Activated effector memory CD4-positive, alpha-beta T cell treated with anti-CD3 and anti-CD28 coated beads, Interleukin-2, amount 50 U/mL, for 16 hours (primary cell): ENCODE results near the gene PLA2G2F.

Experiments used
- DNase-seq: peaks from one replicate; pipeline ENCODE4 v3.0.0-alpha.2; 2020

Gene PLA2G2F

DNA sequence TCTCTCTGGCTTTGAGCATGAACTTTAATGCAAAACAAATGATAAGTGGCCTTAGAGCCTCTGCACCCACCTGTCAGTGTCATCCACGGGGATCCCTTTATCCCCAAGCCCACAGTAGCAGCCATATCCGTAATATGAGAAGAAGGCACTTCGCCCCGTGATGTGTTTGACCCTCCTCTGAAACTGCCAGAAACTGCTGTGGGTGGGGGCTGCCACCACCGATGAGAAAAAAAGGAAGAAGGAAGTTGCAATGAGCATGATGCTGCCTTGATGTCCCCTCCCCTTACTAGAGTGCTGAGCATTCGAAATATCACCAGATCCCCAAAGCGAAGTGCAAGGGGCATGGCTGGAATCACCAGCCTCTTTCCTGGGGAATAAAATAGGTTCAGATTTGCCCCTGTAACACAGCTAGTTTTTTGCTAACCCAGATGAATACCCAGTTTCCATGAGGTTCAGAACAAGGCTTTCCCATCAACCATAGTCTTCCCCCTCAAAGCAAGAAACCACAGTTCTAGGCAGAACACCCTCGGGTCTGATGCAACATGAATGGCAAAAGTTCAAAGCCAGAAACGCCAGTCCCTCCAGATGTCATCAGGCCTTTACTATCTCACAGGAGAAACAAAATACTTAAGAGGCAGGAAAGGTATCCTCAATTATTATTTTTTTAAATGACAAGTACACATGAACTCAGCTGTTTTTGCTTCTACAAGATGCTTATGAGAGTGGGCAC, 36.0 kb downstream of the PLA2G2F start:
- DNase-seq, result no peak

DNA sequence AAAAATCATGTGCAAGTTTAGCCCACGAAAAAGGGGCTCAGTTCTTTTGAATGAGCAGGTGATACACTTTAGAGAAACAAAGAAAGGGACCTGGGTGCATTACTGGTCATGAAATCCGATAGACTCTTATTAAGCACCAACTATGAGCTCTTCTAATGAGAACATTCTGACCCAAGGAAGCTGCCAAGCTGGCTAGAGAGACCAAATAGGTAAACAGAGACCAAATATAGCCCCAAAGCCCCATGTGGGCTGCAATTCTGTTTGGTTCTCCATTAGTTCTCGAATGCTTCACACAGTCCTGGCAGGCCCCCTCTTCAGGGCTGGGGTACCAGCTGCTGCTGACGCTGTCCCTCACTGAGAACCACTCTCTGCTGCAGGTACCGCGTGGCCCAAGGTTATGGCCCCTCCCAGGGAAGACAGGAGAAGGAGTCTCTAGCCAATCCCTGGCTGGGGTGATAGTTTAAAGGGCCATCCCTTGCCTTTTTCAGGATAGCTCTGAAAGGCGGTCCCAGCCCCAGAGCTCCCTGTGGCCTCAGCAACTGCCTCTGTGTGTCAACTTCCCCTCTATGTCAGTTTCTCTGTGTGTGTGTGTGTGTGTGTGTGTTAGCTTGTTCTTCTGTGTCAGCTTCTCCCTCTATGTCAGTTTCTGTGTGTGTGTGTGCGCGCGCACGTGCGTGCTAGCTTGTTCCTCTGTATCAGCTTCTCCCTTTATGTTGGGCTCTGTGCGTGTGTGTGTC, 39.7 kb downstream of the PLA2G2F start:
- DNase-seq, result no peak

DNA sequence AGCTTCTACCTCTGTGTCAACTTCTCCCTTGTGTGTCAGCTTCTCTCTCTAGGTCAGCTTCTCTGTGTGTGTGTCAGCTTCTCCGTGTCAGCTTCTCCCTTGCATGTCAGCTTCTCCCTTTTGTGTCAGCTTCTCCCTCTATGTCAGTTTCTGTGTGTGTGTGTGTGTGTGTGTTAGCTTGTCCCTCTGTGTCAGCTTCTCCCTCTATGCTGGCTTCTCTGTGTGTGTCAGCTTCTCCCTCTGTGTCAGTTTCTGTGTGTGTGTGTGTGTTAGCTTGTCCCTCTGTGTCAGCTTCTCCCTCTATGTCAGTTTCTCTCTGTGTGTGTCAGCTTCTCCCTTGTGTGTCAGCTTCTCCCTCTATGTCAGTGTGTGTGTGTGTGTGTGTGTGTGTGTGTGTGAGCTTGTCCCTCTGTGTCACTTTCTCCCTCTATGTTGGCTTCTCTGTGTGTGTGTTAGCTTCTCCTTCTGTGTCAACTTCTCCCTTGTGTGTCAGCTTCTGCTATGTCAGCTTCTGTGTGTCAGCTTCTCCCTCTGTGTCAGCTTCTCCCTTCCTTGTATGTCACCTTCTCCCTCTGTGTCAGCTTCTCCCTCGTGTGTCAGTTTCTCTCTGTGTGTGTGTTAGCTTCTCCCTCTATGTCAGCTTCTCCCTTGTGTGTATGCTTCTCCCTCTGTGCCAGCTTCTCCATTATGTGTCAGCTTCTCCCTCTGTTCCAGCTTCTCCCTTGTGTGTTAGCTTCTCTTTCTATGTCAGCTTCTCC, 40.4 kb downstream of the PLA2G2F start:
- DNase-seq, result no peak

DNA sequence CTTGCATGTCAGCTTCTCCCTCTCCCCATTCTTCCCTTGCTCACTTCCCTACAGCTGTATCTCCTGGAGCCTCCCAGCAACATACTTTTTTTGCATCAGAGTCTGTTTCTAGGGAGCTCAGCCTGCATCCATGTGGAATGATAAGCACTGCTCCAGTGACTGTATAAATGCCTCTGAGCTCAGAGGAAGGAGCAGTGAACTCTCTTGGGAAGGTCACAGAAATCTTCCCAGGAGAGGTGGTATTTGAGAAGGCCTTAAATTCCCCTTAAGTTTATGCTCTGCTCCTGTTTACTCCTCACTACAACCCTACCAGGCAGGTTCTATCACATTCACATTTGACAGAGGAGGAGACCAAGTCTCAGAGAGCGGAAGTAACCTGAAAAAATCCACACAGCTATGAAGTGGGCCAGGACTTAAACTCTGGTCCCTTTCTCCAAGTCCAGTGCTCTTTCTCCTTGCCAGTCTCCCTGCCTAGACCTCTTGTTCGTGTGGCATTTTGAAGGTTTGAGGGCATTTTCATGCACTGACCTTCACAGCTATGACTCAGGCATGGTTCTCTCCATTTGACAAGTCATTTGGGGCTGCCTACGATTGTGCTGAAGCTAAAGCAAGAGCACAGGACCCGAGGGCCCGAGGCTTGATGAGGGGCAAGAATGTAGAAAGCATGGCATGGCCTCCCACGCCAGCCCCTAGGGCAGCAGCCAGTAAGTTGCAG, 41.2 kb downstream of the PLA2G2F start:
- no peak for DNase-seq

DNA sequence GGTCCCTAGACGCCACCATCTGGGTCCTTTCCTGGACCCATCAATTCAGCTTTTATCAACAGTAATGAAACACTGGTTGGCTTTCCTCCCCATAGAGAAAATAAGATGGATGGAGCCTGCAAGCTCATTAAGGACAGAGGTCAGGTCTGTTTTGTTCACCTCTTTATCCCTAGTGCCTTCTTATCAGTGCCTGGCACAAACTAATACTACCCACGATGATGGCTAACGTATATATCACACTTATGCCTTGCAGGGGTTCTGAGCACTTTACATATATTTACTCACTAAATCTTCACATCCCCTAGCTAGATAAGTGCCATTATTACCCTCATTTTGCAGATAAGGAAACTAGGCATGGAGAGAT, 41.7 kb downstream of the PLA2G2F start:
- DNase-seq, result no peak

DNA sequence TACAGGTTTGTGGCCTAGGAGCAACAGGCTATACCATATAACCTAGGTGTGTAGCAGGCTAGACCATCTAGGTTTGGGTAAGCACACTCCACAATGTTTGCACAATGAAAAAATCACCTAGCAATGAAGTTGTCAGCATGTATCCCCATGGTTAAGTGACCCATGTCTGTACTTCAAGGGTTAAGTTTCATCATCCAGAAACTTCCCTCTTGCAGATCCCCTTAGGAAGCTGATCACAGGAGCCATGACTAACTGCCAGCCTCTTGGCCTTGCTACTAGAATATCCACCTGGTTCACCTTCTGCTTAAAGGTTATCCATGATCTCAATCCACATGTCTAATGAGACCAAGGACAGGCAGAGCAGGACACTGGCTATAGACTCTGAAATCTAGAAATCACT, 43.3 kb downstream of the PLA2G2F start:
- no peak for DNase-seq

DNA sequence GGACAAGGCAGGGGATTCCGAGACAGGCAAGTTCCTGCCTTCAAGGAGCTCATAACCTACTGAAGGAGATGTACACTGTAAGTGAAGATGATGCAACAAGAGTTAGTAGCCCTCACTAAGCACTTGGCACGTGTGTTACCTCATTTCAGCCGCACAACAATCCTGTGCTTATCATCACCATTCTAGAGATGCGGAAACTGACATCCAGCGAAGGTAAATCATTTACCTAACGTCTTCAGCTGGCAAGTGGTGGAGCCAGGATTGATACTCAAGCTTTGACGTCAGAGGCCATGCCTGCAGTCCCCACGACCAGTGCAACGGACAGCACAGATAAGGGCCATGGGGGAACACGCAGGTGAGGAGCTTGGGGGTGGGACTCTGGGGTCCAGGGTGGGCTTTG, 43.9 kb downstream of the PLA2G2F start:
- DNase-seq, result no peak

DNA sequence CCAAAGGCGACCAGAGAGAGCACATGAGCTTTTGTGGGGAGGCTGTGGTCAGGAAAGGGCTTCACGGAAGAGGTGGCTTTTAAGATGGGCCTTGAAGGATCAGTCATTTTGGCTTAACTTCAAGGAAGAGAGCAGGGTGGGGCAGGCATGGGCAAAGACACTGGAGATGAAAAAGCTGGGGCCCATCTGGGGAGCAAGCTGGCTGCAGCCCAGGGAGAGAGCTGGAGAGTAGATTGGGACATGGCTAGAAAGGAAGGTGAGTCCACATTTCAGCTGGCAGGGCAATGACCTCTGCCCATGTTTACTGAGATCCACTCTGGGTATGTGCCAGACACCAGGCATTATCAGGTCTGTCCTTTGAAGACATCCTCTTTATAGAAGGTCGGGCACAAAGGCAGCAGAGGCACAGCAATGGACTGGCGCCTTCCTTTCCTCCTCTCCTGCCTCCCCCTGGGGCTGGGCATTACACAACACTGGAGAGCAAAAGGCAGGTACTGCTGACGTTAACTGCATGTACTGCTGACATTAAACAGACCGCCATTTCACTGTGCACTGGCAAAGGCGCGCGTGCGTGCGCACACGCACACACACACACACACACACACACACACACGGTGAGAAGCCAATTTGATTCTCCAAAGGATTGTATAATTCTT, 44.6 kb downstream of the PLA2G2F start:
- no peak for DNase-seq

DNA sequence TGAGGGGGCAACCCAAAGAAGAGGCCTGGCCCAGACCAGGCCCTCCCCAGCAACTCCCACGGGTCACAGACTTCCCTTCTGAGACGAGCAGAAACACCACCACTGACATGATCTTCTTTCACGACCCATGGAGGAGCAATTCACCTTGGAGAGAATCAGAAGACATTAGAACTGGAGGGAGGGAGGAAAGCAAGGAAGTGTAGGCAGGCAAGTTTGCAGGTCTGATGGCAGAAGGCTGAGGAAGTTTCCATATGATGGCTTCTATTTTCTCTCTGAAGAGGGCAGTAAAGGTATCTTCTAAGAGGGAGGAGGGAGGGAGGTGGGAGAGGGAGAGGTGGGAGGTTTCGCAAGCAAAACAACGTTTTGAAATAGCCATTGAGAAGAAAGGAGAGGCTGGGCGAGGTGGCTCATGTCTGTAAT, 45.4 kb downstream of the PLA2G2F start:
- DNase-seq, result no peak

DNA sequence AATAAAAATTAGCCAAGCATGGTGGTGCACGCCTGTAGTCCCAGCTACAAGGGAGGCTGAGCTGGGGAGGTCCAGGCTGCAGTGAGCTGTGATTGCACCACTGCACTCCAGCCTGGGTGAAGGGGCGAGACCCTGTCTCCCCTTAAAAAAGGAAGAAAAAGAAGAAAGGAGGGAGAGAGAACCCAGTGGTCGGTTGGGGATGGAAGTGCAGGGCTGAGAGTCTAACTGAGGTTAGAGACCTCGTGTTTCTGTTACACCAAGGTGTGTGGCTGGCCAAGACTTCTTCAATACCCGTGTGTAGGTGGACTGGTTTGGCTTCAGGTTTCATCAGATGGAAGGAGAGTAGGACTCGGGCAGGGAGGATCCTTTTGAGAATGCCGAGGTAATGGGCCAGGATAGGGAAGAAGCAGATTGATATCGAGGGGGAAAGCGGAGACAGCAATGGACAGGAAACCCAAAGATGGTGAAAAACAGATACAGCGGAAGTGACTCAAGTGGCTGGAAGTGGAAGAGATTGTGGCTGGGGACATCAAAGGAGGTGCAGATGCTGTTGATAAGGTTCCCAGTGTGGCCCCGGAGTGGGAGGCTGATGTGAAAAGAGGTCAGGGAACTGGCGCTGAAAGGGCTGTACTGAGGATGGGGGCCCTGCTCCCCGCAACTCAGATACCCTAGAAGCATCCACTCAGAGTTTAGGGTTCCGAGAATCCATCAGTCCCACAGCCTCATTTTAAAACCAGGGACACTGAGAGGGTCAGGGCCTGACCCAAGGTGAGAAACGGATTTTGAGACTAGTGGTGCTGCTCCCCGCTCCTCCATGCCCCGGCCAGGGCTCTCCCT, 46.1 kb downstream of the PLA2G2F start:
- peak; percentile 85 for DNase-seq

DNA sequence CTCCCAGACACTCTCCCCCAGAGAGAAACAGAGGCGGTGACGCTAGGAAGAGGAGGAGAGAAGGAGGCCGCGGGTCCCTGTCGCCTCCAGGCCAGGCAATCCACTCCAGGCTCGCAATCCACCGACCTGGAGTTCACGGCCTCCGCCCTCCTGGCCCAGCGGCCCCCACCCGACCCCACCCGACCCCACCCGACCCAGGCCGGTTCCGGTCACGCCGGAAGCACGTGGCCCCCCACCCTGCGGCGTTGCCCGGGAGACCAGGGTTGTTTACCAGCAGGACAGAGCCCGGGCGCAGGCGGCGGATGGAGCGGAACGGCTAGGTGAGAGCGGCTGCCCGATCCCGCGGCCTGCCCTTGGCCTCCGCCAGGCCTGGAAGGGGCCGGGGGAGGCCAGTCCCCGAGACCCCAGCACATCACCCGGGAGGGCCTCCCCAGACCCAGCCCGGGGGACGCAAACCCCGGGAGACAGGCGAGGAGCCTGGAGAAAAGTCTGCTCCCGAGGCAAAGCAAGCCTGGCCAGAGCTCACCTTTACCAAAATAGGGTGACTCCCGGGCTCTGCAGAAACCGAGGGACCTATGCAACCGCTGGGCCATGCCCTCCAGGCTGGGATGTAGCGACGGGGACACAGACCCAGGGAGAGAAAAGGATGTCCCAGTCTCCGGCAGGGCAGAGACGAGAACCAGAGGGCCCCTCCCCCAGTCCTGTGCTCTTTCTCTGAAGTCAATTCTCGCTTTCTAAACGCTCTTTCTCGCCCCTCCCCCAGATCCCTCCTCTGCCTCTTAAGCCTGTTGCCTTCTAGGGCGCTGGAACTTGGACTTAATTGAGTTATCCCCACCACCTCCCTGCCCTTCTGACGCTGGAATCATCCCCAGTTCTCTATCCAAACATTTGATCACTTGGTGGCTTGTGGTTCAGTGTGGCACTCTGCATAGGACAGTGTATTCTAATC, 47.0 kb downstream of the PLA2G2F start, which contains the start of the genes PLA2G2C and UBXN10:
Gene PLA2G2C (minus strand): TSS at position 685 of the 949 bp plus-strand sequence. CDS start 9,155 bp downstream, outside the sequence.
Gene UBXN10 (plus strand): TSS at position 263 of the 949 bp plus-strand sequence. CDS start 4,466 bp downstream, outside the sequence.
- DNase-seq, result peak; percentile 81

DNA sequence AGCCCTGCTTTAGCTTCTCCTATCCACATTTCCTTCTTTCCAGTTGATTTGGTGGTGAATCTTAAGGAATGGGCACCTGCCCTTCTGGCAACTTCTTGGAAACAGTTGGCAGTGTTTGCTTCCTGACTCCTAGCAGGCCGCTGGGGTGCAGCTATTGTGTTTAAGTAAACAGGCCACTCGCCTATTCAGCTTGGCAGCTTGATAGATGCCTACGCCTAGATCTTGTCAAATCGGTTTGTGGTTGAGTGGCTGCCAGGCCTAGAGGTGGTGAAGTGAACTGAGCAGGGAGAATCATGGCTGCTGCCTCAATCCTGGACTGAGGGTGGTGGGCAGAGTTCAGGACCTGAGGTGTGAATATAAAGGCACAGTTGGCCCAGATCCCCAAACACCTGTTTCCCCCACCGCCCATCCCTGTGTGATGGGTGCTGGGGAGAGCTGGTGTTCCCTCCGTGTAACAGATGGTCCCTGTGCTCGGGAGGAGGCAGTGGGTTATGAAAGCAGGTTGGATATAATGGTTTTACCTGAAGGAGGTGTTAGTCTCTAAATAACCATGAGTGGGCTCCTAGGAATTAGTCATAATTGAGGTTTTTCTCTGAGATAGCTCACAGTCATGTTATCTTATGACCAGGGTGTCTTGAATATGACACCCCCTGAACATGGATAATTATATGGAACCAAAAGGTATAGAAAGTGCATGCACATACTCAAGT, 48.1 kb downstream of the PLA2G2F start:
- DNase-seq, result peak; percentile 70

DNA sequence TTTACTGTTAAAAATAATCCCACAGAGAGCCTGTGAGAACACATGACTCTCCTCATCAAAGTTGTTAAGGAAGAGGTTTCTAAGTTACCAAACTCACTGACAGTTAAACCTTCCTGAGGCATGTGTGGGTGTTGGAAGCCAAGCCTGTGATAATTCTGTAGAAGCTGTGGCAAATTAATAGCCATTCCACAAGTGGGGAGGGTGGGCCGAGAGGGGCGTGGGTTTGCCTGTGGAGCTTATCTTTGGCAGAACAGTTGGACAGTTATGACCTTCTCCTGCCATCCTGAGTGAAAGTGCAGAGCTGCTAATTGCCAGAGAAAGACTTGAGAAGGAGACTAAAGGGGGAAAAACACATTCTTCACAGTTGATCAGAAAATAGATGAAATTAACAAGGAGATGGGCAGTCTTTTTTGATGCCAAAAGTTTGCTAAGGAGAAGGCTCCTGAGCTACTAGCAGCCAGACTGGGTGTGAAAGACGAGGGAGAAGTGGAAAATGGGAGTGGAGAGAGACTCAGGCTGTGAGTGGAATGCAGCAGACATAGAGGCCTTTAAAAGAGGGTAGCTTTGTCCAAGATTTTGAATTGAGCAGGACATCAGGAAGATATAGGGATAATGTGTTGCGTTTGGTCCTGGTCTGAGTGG, 48.8 kb downstream of the PLA2G2F start:
- no peak for DNase-seq

DNA sequence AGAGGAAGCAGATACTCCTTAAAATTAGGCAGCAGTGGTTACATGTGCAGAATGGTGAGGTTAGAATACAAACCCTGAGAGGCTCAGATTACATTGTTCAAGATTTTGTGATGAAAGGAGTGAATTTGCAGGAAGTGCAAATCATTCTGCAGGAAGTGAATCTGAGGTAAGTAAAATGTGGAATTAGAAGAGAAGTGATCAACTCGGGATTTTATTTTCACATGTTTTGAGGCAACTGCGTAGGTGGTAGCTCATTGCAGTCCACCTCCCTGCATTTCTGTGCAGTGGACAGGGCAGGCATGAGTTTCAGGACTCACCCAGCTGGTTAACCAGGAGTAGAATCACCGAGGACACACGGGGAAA, 49.3 kb downstream of the PLA2G2F start:
- no peak for DNase-seq

DNA sequence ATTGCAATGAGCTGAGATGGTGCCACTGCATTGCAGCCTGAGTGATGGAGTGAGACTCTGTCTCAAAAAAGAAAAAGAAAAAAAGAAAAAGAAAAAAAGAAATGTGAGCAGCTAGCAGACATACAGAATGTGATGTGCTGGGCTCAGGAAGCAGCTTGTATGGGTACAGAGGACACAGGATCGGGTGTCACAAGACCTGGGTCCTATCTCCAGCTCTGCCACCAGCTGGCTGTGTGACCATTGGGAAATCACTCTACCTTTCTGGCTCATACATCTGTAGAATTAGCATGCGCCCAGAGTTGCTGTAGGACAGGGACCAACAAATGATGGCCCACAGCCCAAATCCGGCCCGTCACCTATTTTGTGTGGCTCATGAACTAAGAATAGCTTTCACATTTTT, 50.5 kb downstream of the PLA2G2F start:
- no peak for DNase-seq

DNA sequence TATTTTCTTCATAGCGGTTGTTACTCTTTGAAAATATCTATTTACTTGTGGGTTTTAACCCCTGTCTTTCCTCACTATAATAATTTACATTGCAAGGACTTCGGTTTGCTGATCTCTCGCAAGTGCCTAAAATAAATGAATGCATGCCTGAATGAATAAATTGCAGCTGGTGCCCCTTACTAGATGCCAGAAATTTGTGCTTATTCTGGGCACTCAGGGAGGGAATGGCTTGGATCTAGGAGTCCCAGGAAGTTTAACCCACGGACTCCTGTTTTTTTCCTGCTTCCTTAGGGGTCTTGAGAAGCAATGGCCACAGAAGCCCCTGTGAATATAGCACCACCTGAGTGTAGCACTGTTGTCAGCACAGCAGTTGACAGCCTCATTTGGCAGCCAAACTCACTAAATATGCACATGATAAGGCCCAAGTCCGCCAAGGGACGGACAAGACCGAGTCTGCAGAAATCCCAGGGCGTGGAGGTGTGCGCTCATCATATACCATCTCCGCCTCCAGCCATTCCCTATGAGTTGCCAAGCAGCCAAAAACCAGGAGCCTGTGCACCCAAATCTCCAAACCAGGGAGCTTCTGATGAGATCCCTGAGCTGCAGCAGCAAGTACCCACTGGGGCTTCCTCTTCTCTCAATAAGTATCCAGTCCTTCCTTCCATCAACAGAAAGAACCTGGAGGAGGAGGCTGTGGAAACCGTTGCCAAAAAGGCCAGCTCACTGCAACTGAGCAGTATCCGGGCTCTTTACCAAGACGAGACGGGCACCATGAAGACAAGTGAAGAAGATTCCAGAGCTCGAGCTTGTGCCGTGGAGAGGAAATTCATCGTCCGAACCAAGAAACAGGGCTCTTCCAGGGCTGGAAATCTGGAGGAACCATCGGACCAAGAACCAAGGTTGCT, 51.4 kb downstream of the PLA2G2F start:
- no peak for DNase-seq

DNA sequence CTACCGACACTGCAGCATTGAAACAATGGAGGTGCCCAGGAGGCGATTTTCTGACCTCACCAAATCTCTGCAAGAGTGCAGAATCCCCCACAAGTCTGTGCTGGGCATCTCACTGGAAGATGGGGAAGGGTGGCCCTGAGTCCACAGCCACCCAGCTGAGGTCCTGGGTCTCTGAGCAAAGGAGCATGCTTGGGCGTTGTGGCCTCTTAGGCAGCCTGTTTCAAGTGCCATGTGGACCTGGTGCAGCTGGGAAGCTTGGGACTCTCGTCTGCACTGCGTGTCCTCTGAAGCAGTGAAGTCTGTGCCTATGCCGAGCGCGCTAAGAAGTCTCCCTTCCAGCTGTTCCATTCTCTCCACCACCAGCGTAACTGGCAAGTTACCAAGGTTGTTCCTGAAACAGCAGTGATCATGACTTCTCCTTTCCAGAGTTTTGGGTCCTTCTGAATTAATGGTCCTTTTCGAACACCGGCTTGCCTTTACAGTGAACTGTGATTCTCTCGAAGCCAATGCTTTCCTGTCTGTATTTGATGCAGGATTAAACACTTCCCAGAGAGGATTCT, 52.2 kb downstream of the PLA2G2F start:
- no peak for DNase-seq

DNA sequence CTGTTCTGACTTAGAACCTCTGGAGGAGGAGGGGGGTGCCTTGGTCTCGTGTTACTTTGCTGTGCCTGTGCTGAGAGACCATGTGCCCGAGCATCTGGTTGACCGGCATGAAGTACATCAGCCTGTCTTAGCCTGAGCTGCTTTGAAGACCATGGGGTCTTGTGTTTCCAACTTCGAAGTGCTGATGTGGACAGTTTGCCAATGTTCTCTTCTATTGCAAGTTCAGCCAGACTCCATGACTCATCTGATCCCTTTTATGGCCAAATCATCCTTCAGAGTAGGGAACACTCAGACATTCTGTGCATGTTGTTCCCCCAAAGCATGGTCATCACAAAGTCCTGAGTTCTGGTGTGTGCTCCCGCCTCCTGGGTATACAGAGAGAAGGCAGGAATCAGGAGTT, 53.2 kb downstream of the PLA2G2F start:
- no peak for DNase-seq
